ENCODE data around the gene FAM9C.

FAM9C gene

GRCh38 chrX:13008189-13008533, 36.3 kb downstream of the FAM9C start:
- no peak for DNase-seq (ENCODE audit: low spot score)
- FAIRE-seq = no peak

GRCh38 chrX:13007519-13008188, 36.8 kb downstream of the FAM9C start:
- no peak for FAIRE-seq
- no peak for DNase-seq (ENCODE audit: low spot score)

GRCh38 chrX:13005661-13006473, 38.6 kb downstream of the FAM9C start:
- no peak for FAIRE-seq
- no peak for DNase-seq (ENCODE audit: low spot score)

GRCh38 chrX:13001961-13002671, 42.3 kb downstream of the FAM9C start:
- DNase-seq (ENCODE audit: low spot score) = peak; percentile 41
- peak; percentile 87 for FAIRE-seq

GRCh38 chrX:13001097-13001496, 43.3 kb downstream of the FAM9C start:
- DNase-seq (ENCODE audit: low spot score) (no peak), FAIRE-seq (no peak)

- no peak for FAIRE-seq
- no peak for DNase-seq (ENCODE audit: low spot score)
Measured at GRCh38 chrX:13000301-13000811, 44.1 kb downstream of the FAM9C start.

GRCh38 chrX:12999422-12999821, 45.0 kb downstream of the FAM9C start:
- DNase-seq (ENCODE audit: low spot score) (no peak), FAIRE-seq (no peak)

GRCh38 chrX:12997906-12998687, 46.3 kb downstream of the FAM9C start:
- FAIRE-seq = peak; percentile 71
- DNase-seq (ENCODE audit: low spot score) = no peak

- no peak for FAIRE-seq
- DNase-seq (ENCODE audit: low spot score) = no peak
Measured at GRCh38 chrX:12996934-12997435, 47.4 kb downstream of the FAM9C start.

- no peak for DNase-seq (ENCODE audit: low spot score)
- no peak for FAIRE-seq
Measured at GRCh38 chrX:12994321-12994720, 50.1 kb downstream of the FAM9C start.

- DNase-seq (ENCODE audit: low spot score) (no peak), FAIRE-seq (no peak)
Measured at GRCh38 chrX:12993826-12994225, 50.6 kb downstream of the FAM9C start.

- DNase-seq (ENCODE audit: low spot score) = no peak
- no peak for FAIRE-seq
Measured at GRCh38 chrX:12992544-12993118, 51.8 kb downstream of the FAM9C start.

- FAIRE-seq (no peak), DNase-seq (ENCODE audit: low spot score) (no peak)
Measured at GRCh38 chrX:12991575-12991974, 52.8 kb downstream of the FAM9C start.

- FAIRE-seq (no peak), DNase-seq (ENCODE audit: low spot score) (no peak)
Measured at GRCh38 chrX:12989461-12989860, 55.0 kb downstream of the FAM9C start.

- DNase-seq (ENCODE audit: low spot score) (peak; percentile 58), FAIRE-seq (peak; percentile 86)
Measured at GRCh38 chrX:12988797-12989196, 55.6 kb downstream of the FAM9C start.

- FAIRE-seq (no peak), DNase-seq (ENCODE audit: low spot score) (no peak)
Measured at GRCh38 chrX:12987900-12988594, 56.4 kb downstream of the FAM9C start.

- FAIRE-seq = no peak
- no peak for DNase-seq (ENCODE audit: low spot score)
Measured at GRCh38 chrX:12987340-12987739, 57.1 kb downstream of the FAM9C start.

GRCh38 chrX:12986886-12987285, 57.5 kb downstream of the FAM9C start:
- FAIRE-seq (no peak), DNase-seq (ENCODE audit: low spot score) (no peak)

GRCh38 chrX:12986164-12986779, 58.1 kb downstream of the FAM9C start:
- DNase-seq (ENCODE audit: low spot score) (no peak), FAIRE-seq (no peak)

Measured in RCC 7860 (cell line).